ENCODE data around the gene KRTAP10-9.

KRTAP10-9 gene

DNA sequence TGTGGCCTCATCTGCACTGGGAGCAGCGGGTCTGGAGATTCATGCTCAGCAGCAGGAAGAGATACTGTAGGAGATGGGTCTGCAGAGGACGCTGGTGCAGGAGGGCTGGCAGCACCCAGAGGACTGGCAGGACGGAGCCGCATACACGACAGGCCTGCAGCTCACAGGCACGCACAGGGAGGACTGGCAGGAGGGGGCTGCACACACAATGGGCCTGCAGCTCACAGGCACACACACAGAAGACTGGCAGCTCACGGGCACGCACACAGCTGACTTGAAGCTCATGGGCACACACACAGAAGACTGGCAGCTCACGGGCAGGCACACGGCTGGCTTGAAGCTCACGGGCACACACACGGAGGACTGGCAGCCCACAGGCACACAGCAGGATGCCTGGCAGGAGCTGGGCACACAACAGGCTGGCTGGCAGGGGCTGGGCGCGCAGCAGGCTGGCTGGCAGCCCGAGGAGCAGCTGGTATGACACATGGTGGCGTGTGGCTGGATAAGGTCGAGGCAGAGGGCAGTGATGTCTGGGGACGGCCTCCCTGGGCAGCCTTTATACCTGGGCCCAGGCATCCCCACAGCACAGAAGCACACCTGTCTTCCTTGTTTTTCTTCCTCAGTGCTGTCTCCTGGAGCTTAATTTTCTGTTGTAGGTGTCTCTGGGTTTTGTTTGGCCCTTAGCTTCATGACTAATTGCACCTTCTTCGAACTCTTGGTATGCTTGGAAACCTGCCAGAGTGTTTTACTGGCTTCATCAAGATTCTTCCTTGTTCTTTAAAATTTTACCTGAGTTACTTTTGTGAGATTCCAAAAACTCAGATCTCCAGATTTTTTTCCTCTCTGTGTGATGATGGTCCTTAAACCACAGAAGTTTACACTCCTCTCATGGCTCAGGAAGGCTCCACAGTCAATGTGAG, 39.8 kb downstream of the KRTAP10-9 start, which contains the start of gene KRTAP12-2:
TSS of gene KRTAP12-2 (minus strand) at position 527 of the 920 bp plus-strand sequence. CDS start at position 486, 41 bp downstream.
- no peak for DNase-seq (ENCODE audit: low read depth)

DNA sequence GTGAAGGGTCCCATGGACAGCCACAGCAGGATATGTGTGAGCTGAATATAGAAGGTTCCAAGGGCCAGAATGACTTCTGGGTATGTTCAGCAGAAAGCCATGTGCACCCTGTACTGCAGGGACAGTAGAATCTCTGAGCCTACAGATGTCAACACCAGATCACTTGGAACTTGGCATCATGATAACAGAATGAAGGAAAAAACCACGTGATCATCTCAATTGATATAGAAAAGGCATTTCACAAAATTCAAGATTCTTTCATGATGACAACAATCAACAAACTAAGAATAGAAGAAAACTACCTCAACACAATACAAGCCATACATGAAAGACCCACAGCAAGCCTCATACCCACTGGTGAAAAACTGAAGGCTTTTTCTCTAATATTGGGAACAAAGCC, 40.7 kb downstream of the KRTAP10-9 start:
- DNase-seq (ENCODE audit: low read depth): no peak

DNA sequence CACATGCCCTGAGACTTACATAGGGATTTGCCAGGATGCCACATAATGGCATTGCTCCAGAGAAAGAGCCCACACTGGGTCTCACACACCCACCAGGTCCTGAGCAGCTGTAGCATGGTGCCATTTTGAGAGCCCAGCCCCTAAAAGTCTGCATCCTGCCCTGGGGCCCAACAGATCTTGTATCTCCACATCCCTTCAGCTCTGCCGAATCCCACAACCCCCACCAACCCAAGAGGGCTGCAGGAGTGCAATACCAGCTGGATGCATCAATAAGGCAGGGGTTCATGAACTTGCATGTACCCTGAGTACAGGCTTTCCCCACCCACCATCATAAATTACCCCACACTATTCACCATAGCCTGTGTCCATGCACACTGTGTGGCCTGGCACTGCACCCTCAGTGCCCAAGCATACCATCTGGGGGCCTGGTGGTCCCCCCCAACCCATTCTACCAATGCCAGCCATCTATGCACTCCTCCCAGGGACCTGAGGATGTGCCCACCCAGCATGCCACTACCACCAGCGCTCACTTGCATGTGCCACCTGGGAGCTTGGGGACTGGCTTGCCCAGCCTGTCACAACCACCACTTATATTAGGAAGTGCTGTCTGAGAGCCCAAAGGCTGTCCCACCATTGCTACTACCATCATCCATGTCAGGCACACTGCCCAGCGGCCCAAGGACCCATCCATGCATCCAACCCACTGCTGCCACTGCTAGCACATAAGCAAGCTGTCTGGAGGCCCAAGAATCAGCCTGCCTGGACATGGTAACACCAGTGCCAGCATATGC, 43.9 kb downstream of the KRTAP10-9 start:
- no peak for DNase-seq (ENCODE audit: low read depth)

DNA sequence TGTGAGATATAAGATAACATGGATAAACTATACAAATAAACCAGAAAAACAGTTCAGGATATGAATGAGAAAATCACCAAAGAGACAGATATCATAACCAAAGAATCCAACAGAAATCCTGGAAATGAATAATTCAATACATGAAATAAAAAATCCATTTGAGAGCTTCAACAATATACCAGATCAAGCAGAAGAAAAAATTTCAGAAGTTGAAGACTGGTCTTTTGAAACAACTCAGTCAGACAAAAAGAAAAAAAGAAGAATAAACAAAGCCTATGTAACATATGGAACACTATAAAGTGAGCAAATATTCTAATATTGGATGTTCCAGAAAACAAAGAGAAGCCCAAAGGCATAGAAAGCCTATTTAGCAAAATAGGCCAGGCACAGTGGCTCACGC, 45.0 kb downstream of the KRTAP10-9 start:
- no peak for DNase-seq (ENCODE audit: low read depth)

DNA sequence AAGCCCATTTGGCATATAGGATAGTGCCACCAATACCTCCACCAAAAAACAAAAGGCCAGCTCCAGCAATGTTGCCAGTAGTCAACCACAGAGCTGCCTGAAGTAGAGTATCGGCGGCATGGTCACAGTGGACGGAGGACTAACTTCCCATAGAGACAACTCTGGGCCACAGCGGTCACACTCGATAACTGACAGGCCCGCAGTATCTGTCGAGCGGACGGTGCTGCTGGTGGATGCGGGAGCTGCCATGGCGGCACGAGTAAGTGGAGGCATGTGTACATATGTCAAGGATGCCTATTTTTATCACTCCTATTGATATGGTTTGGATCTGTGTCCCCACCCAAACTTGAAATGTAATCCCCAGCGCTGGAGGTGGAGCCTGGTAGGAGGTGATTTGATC, 51.0 kb downstream of the KRTAP10-9 start:
- no peak for DNase-seq (ENCODE audit: low read depth)

Data from GM04503 (cell line).